Measurements from ENCODE around the gene ACACA.

DNA sequence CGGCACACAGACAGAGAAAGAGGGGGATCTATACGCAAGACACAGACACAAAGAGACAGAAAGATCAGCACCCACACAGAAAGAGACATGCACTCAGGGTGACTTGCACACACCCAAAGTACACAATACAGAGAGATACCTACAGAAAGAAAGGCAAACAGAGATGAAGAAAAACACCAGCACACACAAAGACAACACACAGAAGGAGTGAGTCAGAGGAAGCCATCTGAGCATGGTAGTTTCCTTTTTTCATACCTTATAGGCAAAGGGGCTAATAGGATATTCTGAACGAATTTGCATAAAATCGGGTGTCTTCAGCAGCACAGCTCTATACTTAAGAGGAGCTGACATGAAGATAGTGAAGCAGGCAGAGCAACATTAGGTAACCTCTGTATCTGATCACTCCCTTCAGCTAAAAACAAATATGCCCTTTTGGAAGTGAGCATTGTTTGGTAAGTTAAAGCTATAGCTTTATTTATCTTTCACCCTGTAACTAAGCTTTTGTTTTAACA is 259.3 kb downstream of the ACACA start:
- TF ChIP-seq POLR2A (IDR thresholded peaks at IDR 0.05; ENCODE audit: low read depth, low read length): 0 out of 2 replicates have a peak, but pooled peaks have one; percentile 33
- TF ChIP-seq TAF1 (IDR thresholded peaks at IDR 0.05; ENCODE audit: low read depth, low read length): no peak
- no peak for TF ChIP-seq POLR2AphosphoS5 (IDR thresholded peaks at IDR 0.05; ENCODE audit: low read depth, low read length)
- TF ChIP-seq POU2F2 (IDR thresholded peaks at IDR 0.05; ENCODE audit: low read depth, low read length): peak; percentile 81
- TF ChIP-seq SPI1 (IDR thresholded peaks at IDR 0.05; ENCODE audit: low read depth, low read length): no peak

Data from GM12891 (cell line).